GM12865 (cell line): ENCODE measurements around the gene STMP1.
"Not testable (repeated sequence)": the region's sequence is repeated elsewhere in the genome, so short reads cannot be mapped to it uniquely, and the experiment has no call there.

Experiments
- DNase-seq: peaks from one replicate; pipeline ENCODE4 v3.0.0; 2010; ENCODE audit warnings: low read depth
- H3K4me3 ChIP-seq: 2 replicates; pipeline ENCODE4 v1.5.1; 2011; ENCODE audit warnings: mild to moderate bottlenecking, low read depth, low read length, control low read depth
- TF ChIP-seq, protein P1 (sequence below): IDR thresholded peaks from 2 replicates; pipeline ENCODE4 v1.5.1; 2011; ENCODE audit warnings: low read length, control low read depth, low read depth, inconsistent platforms; ENCODE audit not compliant: insufficient read depth; ENCODE audit errors: missing control alignments

The STMP1 gene

DNA sequence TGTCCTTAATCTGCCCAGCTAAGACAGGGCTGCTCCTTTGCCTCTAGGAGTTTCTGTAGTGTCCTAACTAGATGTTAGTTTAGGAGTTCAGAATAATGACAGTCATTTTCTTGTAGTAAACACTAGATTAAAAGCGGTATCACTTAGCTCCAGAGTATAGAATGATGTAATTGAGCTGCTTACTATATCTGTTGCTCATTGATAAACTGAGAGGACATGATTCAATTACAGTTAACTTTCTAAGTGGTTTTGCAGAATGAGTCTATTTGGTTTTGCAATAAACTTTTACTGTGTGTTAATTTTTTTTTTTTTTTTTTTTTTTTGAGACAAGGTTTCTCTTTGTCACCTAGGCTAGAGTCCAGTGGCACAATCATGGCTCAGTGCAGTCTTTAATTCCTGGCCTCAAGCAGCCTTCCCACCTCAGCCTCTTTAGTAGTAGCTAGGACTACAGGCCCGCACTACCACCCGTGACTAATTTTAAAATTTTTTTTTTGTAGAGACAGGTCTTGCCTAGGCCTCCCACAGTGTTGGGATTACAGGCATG is 1.8 kb downstream of the STMP1 start:
- TF ChIP-seq, protein P1, sequence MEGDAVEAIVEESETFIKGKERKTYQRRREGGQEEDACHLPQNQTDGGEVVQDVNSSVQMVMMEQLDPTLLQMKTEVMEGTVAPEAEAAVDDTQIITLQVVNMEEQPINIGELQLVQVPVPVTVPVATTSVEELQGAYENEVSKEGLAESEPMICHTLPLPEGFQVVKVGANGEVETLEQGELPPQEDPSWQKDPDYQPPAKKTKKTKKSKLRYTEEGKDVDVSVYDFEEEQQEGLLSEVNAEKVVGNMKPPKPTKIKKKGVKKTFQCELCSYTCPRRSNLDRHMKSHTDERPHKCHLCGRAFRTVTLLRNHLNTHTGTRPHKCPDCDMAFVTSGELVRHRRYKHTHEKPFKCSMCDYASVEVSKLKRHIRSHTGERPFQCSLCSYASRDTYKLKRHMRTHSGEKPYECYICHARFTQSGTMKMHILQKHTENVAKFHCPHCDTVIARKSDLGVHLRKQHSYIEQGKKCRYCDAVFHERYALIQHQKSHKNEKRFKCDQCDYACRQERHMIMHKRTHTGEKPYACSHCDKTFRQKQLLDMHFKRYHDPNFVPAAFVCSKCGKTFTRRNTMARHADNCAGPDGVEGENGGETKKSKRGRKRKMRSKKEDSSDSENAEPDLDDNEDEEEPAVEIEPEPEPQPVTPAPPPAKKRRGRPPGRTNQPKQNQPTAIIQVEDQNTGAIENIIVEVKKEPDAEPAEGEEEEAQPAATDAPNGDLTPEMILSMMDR = no peak
- no peak for DNase-seq
- no peak overlapping the region for H3K4me3 ChIP-seq

DNA sequence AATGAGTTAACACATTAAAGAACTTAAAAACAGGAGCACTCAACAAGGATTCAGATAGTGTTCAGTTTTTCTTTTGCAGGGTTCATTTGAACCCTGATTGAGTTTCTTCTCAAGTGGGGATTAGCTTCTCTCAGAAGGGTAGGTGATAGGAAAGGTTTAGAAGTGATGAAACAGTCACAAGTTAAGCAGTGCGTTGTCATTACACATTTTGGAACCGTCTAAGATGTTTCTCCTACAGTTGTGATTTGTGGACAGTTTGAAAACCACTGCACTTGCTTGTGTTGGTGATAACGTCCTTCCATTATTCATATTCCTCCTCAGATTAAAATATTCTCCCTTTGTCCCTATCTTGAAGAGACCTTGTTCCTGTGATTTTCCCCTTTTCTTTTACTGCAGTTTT is 2.7 kb downstream of the STMP1 start:
- H3K4me3 ChIP-seq = no peak overlapping the region
- DNase-seq = no peak
- TF ChIP-seq, protein P1 = no peak

DNA sequence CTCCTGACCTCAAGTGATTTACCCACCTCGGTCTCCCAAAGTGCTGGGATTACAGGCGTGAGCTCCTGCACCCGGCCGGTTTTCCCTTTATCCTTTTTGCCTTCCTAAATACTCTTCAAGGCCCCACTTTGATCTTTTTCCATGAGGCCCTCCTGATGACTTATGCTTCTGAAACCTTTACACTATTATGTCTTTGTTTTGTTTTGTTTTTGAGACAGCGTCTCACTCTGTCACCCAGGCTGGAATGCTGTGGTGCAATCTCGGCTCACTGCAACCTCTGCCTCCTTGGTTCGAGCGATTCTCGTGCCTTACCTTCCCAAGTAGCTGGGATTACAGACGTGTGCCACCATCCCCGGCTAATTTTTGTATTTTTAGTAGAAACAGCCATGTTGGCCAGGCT is 3.8 kb downstream of the STMP1 start:
- no peak overlapping the region for H3K4me3 ChIP-seq
- TF ChIP-seq, protein P1 = no peak
- no peak for DNase-seq

DNA sequence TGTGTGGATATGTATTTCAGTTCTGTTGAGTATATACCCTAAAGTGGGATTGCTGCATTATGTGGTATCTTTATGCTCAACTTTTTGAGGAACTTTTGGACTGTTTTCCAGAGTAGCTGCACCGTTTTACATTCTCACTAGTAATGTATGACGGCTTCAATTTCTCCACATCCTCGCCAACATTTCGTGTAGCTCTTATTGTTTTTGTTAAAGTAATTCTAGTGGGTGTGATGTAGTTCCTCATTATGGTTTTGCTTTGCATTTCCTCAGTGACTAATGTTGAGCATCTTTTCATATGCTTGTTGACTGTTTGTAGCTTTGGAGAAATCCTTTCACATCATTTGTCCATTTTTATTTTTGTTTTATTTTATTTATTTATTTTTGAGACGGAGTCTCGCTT is 4.5 kb downstream of the STMP1 start:
- no peak for DNase-seq
- TF ChIP-seq, protein P1 = no peak
- no peak overlapping the region for H3K4me3 ChIP-seq

DNA sequence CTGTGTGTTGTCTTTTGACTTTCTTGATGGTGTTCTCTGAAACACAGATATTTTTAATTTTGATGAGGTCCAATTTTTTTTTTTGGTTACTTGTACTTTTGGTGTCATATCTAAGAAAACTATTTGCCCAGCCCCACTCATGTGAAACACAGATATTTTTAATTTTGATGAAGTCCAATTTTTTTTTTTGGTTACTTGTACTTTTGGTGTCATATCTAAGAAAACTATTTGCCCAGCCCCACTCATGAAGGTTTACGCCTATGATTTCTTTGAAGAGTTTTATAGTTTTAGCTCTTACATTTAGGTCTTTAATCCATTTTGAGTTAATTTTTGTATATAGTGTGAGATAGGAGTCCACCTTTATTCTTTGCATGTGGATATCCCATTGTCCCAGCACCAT is 5.3 kb downstream of the STMP1 start:
- H3K4me3 ChIP-seq = not testable (repeated sequence)

DNA sequence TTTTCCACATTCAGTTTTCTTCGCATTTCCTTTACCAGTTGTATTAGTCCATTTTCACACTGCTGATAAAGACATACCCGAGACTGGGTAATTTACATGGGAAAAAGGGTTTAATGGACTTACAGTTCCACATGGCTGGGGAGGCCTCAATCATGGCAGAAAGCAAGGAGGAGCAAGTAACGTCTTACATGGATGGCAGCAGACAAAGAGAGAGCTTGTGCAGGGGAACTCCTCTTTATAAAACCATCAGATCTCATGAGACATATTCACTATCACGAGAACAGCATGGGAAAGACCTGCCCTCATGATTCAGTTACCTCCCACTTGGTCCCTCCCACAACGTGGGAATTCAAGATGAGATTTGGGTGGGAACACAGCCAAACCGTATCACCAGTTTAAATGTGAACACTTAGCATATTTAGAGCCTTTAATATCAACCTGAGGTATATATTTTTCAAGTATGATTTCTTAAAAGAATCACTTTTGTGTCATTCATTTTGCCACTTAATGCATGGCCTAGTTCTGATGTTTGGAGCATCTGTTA is 6.6 kb downstream of the STMP1 start:
- not testable (repeated sequence) for DNase-seq, H3K4me3 ChIP-seq

More for the DNA sequence above, 5.3 kb downstream of the STMP1 start:
- not testable (repeated sequence) for DNase-seq

DNA sequence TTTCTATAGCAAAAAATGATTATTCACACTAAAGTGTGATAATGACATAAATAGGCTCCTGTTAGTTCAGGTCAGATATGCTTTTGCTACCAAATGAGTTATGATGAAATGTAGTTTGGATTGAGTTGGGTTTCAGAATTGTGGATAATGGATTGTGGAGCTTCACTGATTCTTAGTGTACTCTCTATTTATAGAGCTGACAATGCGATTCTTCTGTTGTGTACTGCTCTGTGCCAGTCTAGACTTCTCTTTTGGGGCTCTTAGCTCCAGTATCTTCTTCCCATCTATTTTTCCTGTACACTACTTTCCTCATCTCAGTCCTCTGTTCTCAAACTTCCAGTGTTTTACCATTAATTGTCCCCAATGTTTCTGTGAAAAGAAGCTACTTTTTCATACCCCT is 7.5 kb downstream of the STMP1 start:
- H3K4me3 ChIP-seq = no peak overlapping the region
- DNase-seq = no peak
- TF ChIP-seq, protein P1 = no peak

DNA sequence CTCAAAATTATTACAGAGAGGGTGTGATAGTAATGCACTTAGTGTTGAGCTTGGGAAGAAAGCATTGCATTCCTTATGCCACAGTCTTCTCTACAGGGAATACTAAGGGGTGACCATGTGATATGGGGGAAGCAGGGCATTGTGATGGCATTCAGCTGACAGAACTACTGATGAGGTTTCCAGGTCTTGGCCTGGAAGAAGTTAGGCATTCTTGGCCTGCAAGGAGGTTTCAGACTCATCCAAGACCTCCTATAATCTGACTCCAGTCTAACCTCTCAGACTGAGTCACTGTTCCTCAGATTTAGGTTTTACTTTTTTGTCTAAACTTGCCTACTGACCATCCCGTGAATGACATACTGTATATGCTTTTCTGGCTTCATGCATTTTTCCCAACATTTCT is 7.9 kb downstream of the STMP1 start:
- DNase-seq = no peak
- TF ChIP-seq, protein P1 = no peak
- H3K4me3 ChIP-seq = no peak overlapping the region
